Measurements from ENCODE around the gene GGCX.

Gene GGCX

GRCh38 chr2:85505551-85506238 lies 55.6 kb downstream of the GGCX start:
- DNase-seq: no peak

- no peak for DNase-seq
Observed at GRCh38 chr2:85504778-85505261, 56.5 kb downstream of the GGCX start.

- no peak for DNase-seq
Observed at GRCh38 chr2:85503851-85504777, 57.2 kb downstream of the GGCX start.

GRCh38 chr2:85503168-85503850 lies 58.0 kb downstream of the GGCX start:
- no peak for DNase-seq

- no peak for DNase-seq
Observed at GRCh38 chr2:85502720-85503119, 58.6 kb downstream of the GGCX start.

- no peak for DNase-seq
Observed at GRCh38 chr2:85501248-85501647, 60.0 kb downstream of the GGCX start.

GRCh38 chr2:85497944-85498630 lies 63.2 kb downstream of the GGCX start:
- DNase-seq: no peak

- no peak for DNase-seq
Observed at GRCh38 chr2:85496436-85496835, 64.9 kb downstream of the GGCX start.
